Activated T-cell treated with anti-CD3 and anti-CD28 coated beads, Interleukin-2, amount 50 U/mL, for 72 hours (primary cell): ENCODE measurements around the gene HSD17B12. TPM values are rescaled to one million over a fixed set of nuclear protein-coding genes. Genes with fewer than 3 reads are reported as not detected.

Source experiments
- ATAC-seq, 2 donors: fragments of 150-1000 bp; cut with Tn5 transposase; replicated peaks in 1 of 2; 2 replicates each; pipeline ENCODE4 v1.10.0; 2021; ENCODE audit warnings: moderate library complexity in 2 of 2, mild to moderate bottlenecking in 1 of 2
- DNase-seq, 2 donors: peaks; one replicate each; pipeline ENCODE4 v3.0.0; 2021 to 2022; ENCODE audit warnings: mixed read lengths in 1 of 2
- H3K27ac Mint-ChIP-seq: one replicate; pipeline ENCODE4 v1.8.0; 2022; ENCODE audit warnings: mild to moderate bottlenecking, moderate library complexity, mixed read lengths
- H3K27me3 Mint-ChIP-seq: one replicate; pipeline ENCODE4 v1.8.0; 2022; ENCODE audit warnings: low read depth, mixed read lengths
- H3K36me3 Mint-ChIP-seq, 2 donors: one replicate each; pipeline ENCODE4 v1.8.0; 2022; ENCODE audit warnings: mixed read lengths in 2 of 2, mild to moderate bottlenecking in 1 of 2; ENCODE audit not compliant: insufficient read depth in 2 of 2
- H3K4me1 Mint-ChIP-seq: one replicate; pipeline ENCODE4 v1.8.0; 2022; ENCODE audit warnings: low read depth, mixed read lengths
- H3K4me3 Mint-ChIP-seq, 2 donors: one replicate each; pipeline ENCODE4 v1.8.0; 2022; ENCODE audit warnings: mild to moderate bottlenecking in 2 of 2, mixed read lengths in 2 of 2, moderate library complexity in 2 of 2
- H3K9me3 Mint-ChIP-seq, 2 donors: one replicate each; pipeline ENCODE4 v1.8.0; 2022; ENCODE audit warnings: mixed read lengths in 2 of 2
- total RNA-seq, 2 donors: library from RNA; stranded (reverse); gene quantifications; one replicate each; pipeline ENCODE4 v1.2.3, GENCODE V29; 2022

The HSD17B12 gene
- total RNA-seq, 2 donors from 2014 or later: 46.2 to 49.0 TPM

GRCh38 chr11:43770173-43770572 lies 89.6 kb downstream of the HSD17B12 start:
- no peaks in the 10 kb centered on the region for H3K27me3 Mint-ChIP-seq
- DNase-seq (no peak), ATAC-seq (no peak)
- no peak overlapping the region for H3K4me3 Mint-ChIP-seq
- H3K4me1 Mint-ChIP-seq: no peaks in the 10 kb centered on the region
- H3K9me3 Mint-ChIP-seq: peaks cover 3 to 9% of the 10 kb centered on the region in 2 donors
- H3K27ac Mint-ChIP-seq: no peak overlapping the region
- peaks cover 18 to 25% of the 10 kb centered on the region in 2 donors for H3K36me3 Mint-ChIP-seq

GRCh38 chr11:43772733-43773132 lies 92.2 kb downstream of the HSD17B12 start:
- Mint-ChIP-seq H3K36me3 (peaks cover 10 to 16% of the 10 kb centered on the region in 2 donors), H3K9me3 (peaks cover 0 to 3% of the 10 kb centered on the region in 2 donors), H3K27ac (no peak overlapping the region), H3K27me3 (no peaks in the 10 kb centered on the region), H3K4me1 (no peaks in the 10 kb centered on the region), H3K4me3 (no peak overlapping the region)
- DNase-seq (no peak), ATAC-seq (no peak)

GRCh38 chr11:43774786-43775185 lies 94.2 kb downstream of the HSD17B12 start:
- Mint-ChIP-seq H3K27ac (no peak overlapping the region), H3K9me3 (peaks cover 0 to 3% of the 10 kb centered on the region in 2 donors), H3K36me3 (peaks cover 7 to 17% of the 10 kb centered on the region in 2 donors), H3K4me3 (no peak overlapping the region), H3K4me1 (no peaks in the 10 kb centered on the region), H3K27me3 (no peaks in the 10 kb centered on the region)
- DNase-seq: no peak
- ATAC-seq: no peak

- no peak overlapping the region for H3K27ac Mint-ChIP-seq
- peaks cover 18 to 24% of the 10 kb centered on the region in 2 donors for H3K36me3 Mint-ChIP-seq
- no peaks in the 10 kb centered on the region for H3K4me1 Mint-ChIP-seq
- DNase-seq: no peak
- ATAC-seq: no peak
- no peaks in the 10 kb centered on the region for H3K27me3 Mint-ChIP-seq
- peaks cover 5 to 14% of the 10 kb centered on the region in 2 donors for H3K9me3 Mint-ChIP-seq
- no peak overlapping the region for H3K4me3 Mint-ChIP-seq
These were observed 98.8 kb downstream of the HSD17B12 start for GRCh38 chr11:43779306-43779705.

GRCh38 chr11:43784301-43784700 lies 103.8 kb downstream of the HSD17B12 start:
- Mint-ChIP-seq H3K4me1 (no peaks in the 10 kb centered on the region), H3K36me3 (peaks cover 19% of the 10 kb centered on the region in 2 donors), H3K27ac (no peak overlapping the region), H3K9me3 (peaks cover 6 to 14% of the 10 kb centered on the region in 2 donors), H3K27me3 (no peaks in the 10 kb centered on the region), H3K4me3 (no peak overlapping the region)
- DNase-seq: no peak
- no peak for ATAC-seq

GRCh38 chr11:43784866-43785265 lies 104.3 kb downstream of the HSD17B12 start:
- peaks cover 6 to 14% of the 10 kb centered on the region in 2 donors for H3K9me3 Mint-ChIP-seq
- H3K27ac Mint-ChIP-seq: no peak overlapping the region
- no peaks in the 10 kb centered on the region for H3K27me3 Mint-ChIP-seq
- no peak for ATAC-seq
- H3K4me3 Mint-ChIP-seq: no peak overlapping the region
- no peak for DNase-seq
- H3K4me1 Mint-ChIP-seq: no peaks in the 10 kb centered on the region
- peaks cover 19% of the 10 kb centered on the region in 2 donors for H3K36me3 Mint-ChIP-seq

GRCh38 chr11:43785318-43785717 lies 104.8 kb downstream of the HSD17B12 start:
- Mint-ChIP-seq H3K36me3 (peaks cover 19% of the 10 kb centered on the region in 2 donors), H3K9me3 (peaks cover 6 to 14% of the 10 kb centered on the region in 2 donors), H3K4me1 (no peaks in the 10 kb centered on the region), H3K27me3 (no peaks in the 10 kb centered on the region), H3K27ac (no peak overlapping the region), H3K4me3 (no peak overlapping the region)
- ATAC-seq: no peak
- no peak for DNase-seq

GRCh38 chr11:43786016-43786415 lies 105.5 kb downstream of the HSD17B12 start:
- peaks cover 17 to 18% of the 10 kb centered on the region in 2 donors for H3K36me3 Mint-ChIP-seq
- no peak for DNase-seq
- no peak overlapping the region for H3K27ac Mint-ChIP-seq
- H3K27me3 Mint-ChIP-seq: no peaks in the 10 kb centered on the region
- peaks cover 6 to 12% of the 10 kb centered on the region in 2 donors for H3K9me3 Mint-ChIP-seq
- no peak for ATAC-seq
- H3K4me1 Mint-ChIP-seq: no peaks in the 10 kb centered on the region
- H3K4me3 Mint-ChIP-seq: no peak overlapping the region

- Mint-ChIP-seq H3K4me1 (no peaks in the 10 kb centered on the region), H3K27ac (no peak overlapping the region), H3K4me3 (no peak overlapping the region), H3K27me3 (no peaks in the 10 kb centered on the region), H3K36me3 (peaks cover 14 to 15% of the 10 kb centered on the region in 2 donors), H3K9me3 (peaks cover 4 to 10% of the 10 kb centered on the region in 2 donors)
- DNase-seq (no peak), ATAC-seq (no peak)
These were observed 107.3 kb downstream of the HSD17B12 start for GRCh38 chr11:43787824-43788223.

GRCh38 chr11:43788421-43788820 lies 107.9 kb downstream of the HSD17B12 start:
- DNase-seq: no peak
- Mint-ChIP-seq H3K4me3 (no peak overlapping the region), H3K9me3 (peaks cover 4 to 7% of the 10 kb centered on the region in 2 donors)

GRCh38 chr11:43789700-43790443 lies 109.3 kb downstream of the HSD17B12 start:
- Mint-ChIP-seq H3K27me3 (no peaks in the 10 kb centered on the region), H3K4me3 (no peak overlapping the region), H3K36me3 (peaks cover 5 to 7% of the 10 kb centered on the region in 2 donors), H3K27ac (no peak overlapping the region), H3K4me1 (no peaks in the 10 kb centered on the region), H3K9me3 (peaks cover 0 to 2% of the 10 kb centered on the region in 2 donors)
- DNase-seq (no peak), ATAC-seq (no peak)

More at GRCh38 chr11:43788421-43788820, 107.9 kb downstream of the HSD17B12 start:
- Mint-ChIP-seq H3K27me3 (no peaks in the 10 kb centered on the region), H3K27ac (no peak overlapping the region), H3K4me1 (no peaks in the 10 kb centered on the region), H3K36me3 (peaks cover 12 to 14% of the 10 kb centered on the region in 2 donors)
- ATAC-seq: no peak

- no peaks in the 10 kb centered on the region for H3K4me1 Mint-ChIP-seq
- peaks cover 4% of the 10 kb centered on the region in 2 donors for H3K36me3 Mint-ChIP-seq
- no peaks in the 10 kb centered on the region for H3K9me3 Mint-ChIP-seq
- H3K27me3 Mint-ChIP-seq: no peaks in the 10 kb centered on the region
- no peak overlapping the region for H3K27ac Mint-ChIP-seq
- H3K4me3 Mint-ChIP-seq: no peak overlapping the region
- DNase-seq (no peak), ATAC-seq (no peak)
These were observed 109.9 kb downstream of the HSD17B12 start for GRCh38 chr11:43790444-43790794.

- no peak for ATAC-seq
These were observed 116.8 kb downstream of the HSD17B12 start for GRCh38 chr11:43797337-43797736.

GRCh38 chr11:43797866-43798265 lies 117.3 kb downstream of the HSD17B12 start:
- H3K27me3 Mint-ChIP-seq: no peaks in the 10 kb centered on the region
- DNase-seq: no peak

More at GRCh38 chr11:43797337-43797736, 116.8 kb downstream of the HSD17B12 start:
- DNase-seq: no peak
- Mint-ChIP-seq H3K9me3 (no peaks in the 10 kb centered on the region), H3K4me3 (no peak overlapping the region), H3K27ac (no peak overlapping the region), H3K4me1 (no peaks in the 10 kb centered on the region), H3K27me3 (no peaks in the 10 kb centered on the region), H3K36me3 (peaks cover 3 to 12% of the 10 kb centered on the region in 2 donors)

More at GRCh38 chr11:43797866-43798265, 117.3 kb downstream of the HSD17B12 start:
- H3K36me3 Mint-ChIP-seq: peaks cover 3 to 12% of the 10 kb centered on the region in 2 donors
- no peak overlapping the region for H3K27ac Mint-ChIP-seq
- no peaks in the 10 kb centered on the region for H3K4me1 Mint-ChIP-seq
- no peak for ATAC-seq
- H3K4me3 Mint-ChIP-seq: no peak overlapping the region
- H3K9me3 Mint-ChIP-seq: no peaks in the 10 kb centered on the region
